Stimulated activated CD4-positive, alpha-beta T cell treated with anti-CD3 and anti-CD28 coated beads, Interleukin-1b, Interleukin-23, amount 100 ng/mL, for 4 hours (primary cell): ENCODE measurements around the gene LACTB.

ENCODE experiments used
- DNase-seq, 2 donors: peaks; one replicate each; pipeline ENCODE4 v3.0.0-alpha.2; 2020; ENCODE audit warnings: low read depth in 2 of 2

Gene LACTB

DNA sequence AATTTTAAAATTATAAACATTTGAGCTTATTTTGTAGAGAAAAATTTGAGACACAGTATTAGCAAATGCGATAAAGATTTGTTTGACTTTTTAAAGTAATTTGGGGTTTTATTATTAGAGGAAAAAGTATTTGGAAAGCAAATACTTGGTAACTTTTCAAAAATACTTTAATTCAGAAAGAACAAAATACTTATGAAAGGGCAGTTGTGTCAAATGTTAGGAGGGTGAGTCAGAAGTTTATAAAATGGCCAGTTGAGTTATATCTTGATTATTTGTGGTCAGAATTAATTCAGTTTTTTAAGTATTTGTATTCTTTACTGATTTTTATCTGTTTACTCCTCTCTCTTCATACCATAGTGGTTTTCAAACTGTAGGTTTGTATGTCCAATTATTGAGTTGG lies 12.1 kb downstream of the LACTB start:
- DNase-seq: no peak

DNA sequence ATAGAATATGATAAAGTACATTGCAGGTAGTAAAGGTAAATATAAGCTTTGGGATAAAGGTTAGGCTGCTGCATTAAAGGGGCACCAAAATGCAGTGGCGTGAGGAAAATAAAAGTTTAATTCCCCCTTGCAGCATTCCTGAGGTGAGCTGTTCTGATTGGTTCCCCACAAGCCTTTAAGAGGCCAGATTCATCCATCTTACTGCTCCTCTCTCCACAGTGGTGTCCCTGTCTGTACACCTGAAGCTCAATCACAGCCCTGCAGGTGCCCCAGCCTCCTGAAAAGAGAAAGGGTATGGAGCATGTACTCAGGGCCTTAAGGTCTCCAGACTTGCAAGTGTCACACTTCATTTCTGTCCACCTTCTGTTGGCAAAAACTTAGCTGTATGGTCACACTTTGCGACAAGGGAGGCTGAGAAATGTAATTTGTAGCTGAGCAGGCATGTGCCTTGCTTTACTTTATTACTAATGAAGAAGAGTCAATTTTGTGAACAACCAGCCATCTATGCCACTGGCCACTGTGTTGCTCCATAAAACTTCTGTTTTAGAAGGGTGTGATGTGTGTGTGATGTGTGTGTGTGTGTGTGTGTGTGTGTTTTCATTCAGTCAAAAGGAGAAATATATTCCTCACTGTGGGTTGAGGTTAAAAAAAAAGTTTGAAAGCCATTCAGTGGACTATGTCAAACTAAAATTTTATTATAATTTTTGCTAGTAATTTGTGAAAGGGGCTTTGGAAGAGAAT lies 12.8 kb downstream of the LACTB start:
- DNase-seq: no peak

DNA sequence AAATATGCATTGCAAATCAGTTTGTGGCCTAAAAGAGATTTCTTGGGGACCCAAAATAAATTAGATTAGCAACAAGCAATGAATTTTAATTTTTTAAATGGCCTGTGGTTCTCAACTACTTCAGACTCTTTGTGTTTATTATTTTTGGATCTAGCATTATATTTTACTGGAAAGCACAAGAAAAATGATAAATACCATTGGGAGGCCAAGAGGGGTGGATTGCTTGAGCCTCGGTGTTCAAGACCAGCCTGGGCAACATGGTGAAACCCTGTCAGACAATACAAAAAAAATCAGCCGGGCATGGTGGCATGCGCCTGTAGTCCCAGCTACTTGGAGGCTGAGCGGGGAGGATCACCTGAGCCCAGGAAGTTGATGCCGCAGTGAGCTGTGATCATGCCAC lies 13.6 kb downstream of the LACTB start:
- no peak for DNase-seq

DNA sequence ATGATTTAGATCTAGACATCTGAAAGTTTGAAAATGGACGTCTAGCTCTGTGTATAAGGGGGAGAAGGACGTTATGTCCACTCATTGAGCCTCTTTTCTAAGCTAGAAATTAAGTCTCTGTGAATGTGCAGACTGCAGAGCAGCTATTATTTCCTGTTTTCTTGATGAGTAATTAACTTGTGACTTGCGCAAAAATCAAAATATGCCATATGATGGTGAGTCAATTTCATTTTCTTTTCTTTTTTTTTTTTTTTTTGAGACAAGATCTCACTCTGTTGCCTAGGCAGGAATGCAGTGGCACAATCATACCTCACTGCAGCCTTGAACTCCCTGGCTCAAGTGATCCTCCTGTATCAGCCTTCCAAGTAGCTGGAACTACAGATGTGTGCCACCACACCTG lies 14.1 kb downstream of the LACTB start:
- no peak for DNase-seq

DNA sequence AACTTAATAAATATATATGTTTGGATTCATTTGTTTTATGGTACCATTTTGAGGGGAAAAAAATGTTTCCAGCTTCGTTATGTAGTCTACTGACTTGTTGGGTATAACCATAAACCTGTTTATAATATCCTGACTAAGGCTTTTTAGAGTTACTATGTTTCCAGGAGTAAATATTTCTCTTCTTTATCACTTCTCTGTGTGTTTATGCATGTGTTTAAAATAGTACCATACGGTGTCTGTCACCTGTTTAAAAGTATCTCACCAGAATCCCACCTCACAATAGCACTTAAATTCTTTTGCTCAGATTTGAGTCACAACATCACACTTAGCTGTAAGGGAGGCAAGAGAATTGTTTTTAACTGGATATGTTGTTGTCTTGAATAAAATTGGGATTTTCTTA lies 15.1 kb downstream of the LACTB start:
- DNase-seq: no peak

DNA sequence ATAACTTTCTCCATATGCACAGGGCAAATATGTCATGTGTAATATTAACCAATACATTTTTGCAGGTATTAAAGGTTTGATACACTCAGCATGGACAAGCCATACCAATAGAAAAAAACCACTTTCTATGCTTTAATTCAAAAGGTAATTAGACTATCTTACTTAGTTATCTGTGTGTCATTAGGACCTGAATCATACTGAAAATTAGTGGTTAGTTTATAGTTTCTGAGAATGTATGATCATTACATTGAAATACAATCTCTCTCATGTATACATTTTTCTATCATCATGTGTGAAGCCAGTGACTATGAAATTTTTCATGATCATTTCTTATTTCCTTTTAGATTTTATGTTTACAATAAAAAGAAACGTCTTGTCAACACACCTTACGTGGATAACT lies 19.3 kb downstream of the LACTB start:
- DNase-seq: no peak

DNA sequence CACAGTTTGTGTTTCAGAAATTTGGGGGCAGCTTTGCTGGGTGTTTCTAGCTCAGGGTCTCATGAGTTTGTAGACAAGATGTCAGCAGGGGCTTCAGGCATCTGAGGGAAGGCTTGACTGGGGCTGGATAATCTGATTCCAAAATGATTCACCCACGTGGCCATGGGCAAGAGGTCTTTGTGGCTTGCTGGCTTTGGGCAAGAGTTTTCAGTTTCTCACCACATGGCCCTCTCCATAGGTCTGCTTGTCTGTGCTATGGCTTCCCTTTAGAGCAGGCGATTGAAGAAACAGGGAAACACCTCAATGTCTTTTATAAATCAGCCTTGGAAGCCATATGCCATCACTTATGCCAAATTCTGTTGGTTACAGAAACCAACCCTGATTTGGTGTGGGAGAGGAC lies 23.8 kb downstream of the LACTB start:
- no peak for DNase-seq

DNA sequence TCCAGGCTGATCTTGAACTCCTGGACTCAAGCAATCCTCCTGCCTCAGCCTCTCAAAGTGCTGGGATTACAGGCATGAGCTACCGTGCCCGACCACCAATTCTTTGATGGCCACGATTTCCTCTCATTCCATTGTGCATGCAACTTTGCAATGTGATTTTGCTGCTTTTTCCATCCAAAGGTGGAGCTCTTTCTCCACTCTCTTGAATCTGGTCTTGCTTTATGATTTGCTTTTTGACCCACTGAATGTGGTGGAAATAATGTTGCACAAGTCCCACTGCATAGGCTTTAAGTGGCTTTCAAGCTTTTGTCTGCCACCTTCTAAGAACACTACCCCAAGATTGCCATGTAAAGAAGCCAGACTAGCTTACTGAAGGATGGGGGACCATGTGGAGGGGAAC lies 25.0 kb downstream of the LACTB start:
- no peak for DNase-seq

DNA sequence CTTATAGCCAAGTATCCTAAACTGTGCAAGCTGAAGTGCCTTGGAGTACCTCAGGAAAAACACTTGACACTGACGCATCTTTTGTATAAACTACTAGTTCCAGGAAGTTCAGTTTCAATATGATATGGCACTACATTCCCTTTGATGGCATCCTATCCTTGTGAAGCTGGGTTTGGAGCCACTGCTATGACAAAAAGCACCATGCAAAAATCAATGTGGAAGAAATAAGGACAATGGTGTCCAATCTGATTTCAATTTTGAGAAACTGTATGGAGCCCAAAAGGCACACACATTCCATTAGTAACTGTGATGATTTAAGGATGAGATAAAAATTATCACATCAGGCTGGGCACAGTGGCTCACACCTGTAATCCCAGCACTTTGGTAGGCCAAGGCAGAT lies 30.0 kb downstream of the LACTB start:
- DNase-seq: no peak

DNA sequence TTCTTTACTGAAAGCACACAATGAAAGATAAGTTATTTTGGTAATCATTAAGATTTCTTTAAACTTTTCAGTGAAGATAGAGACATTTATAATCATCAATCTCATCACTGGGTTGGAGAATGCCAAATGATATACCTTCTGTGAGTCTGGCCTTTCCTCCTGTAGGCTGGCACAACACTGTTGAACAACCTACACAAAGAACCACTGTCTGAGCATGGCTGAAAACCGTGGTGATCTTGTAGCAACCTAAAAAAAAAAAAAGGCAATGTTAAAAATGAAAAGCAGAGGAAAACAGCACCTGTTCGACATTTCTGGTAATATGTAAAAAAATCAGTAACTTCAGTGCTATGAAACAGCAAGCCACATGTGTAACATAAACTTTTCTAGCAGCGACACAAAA lies 33.8 kb downstream of the LACTB start:
- DNase-seq: no peak

DNA sequence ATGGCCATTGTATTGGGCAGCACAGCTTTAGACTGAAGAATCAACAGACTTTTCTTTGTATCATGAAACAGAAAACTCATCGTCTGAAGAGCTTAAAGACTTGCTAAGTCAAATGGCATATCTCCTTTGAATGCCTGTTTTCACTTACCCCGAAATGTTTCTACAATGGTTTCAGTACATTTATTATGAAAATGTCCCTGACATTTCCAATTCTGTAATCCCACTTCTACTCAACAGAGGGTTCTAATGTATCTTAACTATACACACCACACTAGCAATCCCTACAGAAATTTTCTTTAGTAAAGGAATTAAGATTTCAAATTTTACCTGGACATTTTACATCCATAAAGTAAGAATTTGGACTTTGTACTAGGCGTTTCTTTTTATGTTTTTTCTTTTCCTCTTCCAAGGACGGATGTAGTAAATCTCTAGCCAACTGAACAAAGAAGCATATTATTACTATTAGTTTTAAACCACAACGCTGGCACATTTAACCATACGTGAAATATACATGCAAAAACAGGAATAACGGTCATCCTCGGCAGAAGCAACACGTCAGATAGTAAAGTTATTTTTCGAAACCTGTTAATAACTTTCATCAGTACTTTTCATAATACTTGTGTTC lies 34.5 kb downstream of the LACTB start:
- no peak for DNase-seq

DNA sequence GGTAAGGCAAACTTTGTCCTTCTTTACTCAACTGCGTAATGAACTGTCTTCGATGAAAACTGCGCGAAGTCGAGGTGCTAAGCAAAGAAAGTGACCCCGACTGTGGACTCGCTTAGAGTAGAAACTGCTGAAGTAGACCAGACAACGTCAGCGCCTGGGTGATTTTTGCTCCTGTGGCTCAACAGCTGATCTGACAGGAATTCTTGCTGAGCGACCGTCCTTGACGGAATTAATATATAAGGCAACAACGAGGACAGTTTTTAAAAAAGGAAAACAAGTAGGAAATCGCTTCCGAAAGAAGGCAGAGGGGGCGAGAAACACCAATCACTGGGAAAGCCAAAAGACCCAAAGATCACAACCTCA lies 35.1 kb downstream of the LACTB start:
- no peak for DNase-seq

DNA sequence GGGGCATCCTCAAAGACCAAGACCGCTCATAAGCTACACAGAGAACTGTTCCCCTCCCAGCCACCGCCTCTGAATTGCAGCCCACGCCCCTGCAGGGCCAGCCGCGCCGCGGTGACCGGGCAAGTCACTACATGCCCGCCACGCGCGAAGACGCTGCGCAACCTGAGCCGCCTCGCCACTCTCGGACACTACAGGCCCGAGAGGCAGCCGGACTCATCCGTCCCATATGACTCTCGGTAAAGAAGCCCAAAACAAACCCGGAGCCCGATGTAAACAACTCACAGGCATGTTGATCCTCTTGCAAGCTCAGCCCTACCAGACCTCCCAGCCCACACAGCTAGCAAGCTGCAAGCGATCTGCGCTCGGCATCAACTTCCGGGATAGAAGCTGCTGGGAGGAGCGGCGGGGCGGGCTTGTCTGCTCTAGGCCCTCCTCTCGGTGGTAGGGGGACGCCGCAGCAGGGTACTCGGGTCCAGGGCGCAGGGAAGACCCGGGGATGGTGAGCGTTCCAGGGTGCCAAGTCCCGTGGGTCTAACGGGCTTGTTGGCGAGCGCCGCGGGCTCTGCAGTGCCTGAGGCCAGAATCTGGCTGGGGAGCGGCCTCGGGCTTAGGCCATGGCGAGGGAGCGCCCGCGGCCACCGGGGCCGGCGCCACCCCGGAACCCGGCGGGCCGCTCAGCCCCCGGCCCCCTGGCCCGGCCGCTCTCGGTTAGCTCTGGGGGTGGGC lies 35.6 kb downstream of the LACTB start, which contains the start of gene RPS27L:
RPS27L (minus strand) TSS at position 360 of the 726 bp plus-strand sequence; CDS start at position 288, 72 bp downstream.
- peak; percentile 78 to 83 for DNase-seq

DNA sequence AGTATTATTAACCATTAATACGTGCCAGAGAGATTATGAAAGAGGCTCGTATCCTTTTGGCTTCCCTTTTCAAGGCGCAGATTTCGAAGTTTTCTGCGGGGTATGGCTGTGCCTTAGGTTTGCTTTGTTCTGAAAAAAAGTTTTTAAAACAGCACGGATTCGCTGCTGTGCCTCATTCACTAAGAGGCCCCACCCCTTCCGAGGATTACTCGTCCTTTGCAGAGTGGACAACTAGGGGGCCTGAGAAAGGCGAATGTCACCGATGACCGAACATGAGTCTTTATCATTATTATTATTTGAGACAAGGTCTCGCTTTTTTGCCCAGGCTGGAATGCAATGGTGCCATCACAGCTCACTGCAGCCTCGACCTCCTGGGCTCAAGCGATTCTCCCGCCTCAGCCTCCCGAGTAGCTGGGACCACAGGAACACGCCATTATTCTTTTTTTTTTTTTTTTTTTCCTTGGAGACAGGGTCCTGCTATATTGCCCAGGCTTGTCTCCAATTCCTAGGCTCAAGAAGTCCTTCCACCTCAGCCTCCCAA lies 36.3 kb downstream of the LACTB start:
- DNase-seq: no peak

DNA sequence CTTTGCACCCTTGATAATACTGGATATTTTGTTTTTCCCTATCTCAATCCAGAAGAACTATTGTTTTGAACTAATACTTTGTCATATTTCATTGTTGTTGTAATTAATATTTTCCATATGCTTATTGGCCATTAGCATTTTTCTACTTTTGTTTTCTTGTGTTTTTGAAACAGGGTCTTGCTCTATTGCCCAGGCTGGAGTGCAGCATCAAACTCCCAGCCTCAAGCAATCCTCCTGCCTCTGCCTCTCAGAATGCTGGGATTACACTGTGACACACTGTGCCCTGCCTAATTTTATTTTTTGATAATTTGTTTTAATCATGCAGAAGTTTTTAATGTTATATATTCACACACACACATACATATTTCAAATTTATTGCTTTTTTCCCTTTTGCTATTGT lies 39.0 kb downstream of the LACTB start:
- no peak for DNase-seq

DNA sequence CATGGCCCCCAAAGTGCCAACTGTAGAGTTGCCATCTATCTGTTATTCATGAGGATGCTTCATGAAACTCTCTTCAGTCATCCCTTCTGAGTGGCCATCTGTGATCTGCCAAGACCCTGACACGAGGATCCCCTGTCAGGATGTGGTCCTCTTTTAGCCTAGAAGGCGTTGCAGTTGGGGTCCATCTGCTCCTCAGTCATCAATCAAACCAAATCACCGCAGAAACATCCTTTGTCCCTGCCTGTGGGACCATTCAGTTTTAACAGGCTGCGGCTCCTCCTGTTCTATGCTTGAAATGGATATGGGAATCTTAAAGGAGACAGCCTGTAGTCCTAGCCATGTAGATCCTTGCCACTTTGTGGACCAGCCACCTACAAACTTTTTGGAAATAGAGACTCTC lies 41.6 kb downstream of the LACTB start:
- no peak for DNase-seq

DNA sequence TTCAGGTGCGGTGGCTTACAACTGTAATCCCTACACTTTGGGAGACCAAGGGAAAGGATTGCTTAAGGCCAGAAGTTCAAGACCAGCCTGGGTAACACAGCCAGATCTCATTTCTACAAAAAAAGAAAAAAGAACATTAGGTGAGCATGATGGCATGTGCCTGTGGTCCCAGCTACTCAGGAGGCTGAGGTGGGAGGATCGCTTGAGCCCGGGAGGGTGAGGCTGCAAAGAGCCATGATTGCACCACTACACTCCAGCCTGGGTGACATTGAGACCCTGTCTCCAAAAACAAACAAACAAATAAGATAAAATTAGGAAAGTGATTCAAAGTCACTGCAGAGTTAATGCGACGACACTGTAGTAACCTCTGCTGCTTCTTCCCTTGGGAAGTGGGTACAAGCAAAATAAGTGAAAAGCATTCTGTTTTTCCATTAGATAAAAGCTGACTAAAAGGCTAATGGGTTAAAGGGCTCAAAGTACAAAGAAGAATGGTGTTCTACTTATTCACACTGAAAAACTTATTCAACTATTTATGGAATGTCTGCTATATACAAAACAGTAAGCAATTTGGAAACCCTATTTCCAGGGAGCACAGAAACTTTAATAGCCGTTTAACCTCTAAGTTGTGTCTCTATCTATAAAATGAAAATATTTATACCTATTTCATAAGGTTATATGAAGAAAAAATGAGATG lies 43.7 kb downstream of the LACTB start:
- no peak for DNase-seq

DNA sequence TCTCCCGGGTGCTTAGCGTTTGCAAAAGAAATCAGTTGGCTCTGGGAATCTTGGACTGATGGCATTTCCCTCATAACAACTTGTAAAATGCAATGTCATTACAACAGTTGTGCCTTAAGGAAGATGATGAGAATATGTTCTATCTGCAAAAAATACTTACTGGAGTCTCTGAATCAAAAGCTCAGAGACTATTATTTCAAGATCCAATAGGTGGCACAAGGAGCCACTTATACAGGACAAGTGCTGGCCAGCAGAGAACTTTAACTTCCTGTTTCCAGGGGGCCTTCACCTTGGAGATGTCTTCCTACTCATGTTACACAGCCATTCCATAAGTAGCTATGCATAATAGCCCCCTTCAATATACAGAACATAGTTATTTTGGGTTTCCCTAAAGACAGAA lies 44.6 kb downstream of the LACTB start:
- no peak for DNase-seq

DNA sequence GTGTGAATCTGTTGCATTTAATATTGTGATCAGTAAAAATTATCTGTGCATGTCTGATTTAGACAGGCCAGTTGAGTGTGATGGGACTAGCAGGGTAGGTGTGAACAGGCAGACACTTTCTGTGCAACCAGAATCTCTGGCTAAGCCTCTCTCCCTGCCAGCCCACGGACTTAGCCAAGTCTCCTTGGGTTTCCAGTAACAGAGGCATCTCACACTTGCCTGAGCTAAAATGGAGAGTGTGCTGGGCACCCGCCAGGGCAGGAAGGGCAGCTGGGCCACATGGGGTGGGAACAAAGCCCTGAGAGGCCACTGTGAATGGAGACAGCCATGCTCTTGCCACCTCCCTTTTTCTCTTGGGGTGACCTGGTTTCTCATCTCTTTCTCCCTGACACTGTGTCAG lies 48.1 kb downstream of the LACTB start:
- no peak for DNase-seq

DNA sequence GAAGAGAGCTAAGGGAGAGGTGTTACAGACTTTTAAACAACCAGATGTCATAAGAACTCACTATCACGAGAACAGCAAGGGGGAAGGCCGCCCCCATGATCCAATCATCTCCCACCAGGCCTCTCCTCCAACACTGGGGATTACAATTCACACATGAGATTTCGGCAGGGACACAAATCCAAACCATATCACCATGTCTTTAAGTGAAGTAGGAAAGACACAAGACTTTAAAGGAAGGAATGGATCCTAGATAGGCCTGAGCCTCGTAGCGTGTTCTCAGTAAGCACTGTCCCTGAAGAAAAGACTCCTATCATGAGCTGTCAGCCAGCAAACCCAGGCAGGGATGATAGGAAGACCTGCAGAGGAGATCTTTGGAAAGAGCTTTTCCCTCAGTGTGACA lies 50.7 kb downstream of the LACTB start:
- no peak for DNase-seq

DNA sequence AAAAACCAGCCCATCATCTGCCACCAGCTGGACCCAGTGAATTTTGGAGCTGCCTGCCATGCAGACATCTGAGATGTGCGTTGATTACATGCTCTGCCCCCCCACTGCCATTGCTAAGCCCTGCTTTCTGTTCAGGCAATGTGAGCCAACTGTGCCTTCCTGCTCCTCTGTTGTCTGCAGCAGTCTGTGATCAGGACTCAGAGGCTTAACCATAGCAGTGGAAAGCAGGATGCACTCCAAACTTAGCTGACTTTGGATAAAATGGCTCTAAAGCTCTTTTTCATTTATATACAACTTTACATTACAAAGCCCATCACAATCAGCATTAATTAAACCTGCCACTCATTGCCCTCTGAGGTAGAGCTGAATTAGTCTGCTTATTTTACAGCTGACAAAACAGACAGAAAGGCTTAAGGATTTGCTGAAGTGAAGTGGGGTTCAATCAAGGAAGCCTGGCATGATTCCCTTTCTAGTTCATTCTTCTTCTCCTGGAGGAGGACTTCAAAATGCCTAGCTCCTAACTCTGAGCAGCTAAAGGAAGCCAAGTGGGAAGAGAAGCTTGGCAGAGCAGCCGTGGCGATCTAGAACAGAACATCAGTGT lies 51.3 kb downstream of the LACTB start:
- no peak for DNase-seq

DNA sequence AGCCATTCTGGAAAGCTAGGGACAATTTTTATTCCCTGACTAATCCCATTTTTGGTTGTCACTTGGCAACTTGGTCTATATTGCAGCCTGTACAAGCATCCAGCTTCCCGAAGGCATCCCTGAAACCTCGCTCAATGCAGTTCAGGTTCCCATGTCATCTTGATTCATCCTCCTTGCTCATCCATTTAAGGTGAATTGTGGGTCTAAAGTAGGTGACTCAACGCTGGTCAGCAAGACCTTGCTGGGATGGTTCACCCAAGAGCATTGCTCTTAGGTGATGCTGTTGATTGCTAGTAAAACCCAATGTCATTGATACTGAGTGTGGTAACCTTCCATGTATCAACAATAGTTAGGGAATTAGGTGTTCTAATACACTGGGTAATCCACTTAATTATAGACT lies 54.6 kb downstream of the LACTB start:
- no peak for DNase-seq
